Urothelium cell line (cell line): ENCODE results near the gene SLC16A6.
"Not testable (repeated sequence)": the region's sequence is repeated elsewhere in the genome, so short reads cannot be mapped to it uniquely, and the experiment has no call there.

Experiments
- DNase-seq: peaks from one replicate; pipeline ENCODE4 v3.0.0; 2011; ENCODE audit warnings: low spot score, mixed read lengths
- FAIRE-seq: peaks from 2 replicates; lab custom pipeline; 2011; peaks lifted over from hg19 to GRCh38; lab: Jason Lieb, UNC

Gene SLC16A6

DNA sequence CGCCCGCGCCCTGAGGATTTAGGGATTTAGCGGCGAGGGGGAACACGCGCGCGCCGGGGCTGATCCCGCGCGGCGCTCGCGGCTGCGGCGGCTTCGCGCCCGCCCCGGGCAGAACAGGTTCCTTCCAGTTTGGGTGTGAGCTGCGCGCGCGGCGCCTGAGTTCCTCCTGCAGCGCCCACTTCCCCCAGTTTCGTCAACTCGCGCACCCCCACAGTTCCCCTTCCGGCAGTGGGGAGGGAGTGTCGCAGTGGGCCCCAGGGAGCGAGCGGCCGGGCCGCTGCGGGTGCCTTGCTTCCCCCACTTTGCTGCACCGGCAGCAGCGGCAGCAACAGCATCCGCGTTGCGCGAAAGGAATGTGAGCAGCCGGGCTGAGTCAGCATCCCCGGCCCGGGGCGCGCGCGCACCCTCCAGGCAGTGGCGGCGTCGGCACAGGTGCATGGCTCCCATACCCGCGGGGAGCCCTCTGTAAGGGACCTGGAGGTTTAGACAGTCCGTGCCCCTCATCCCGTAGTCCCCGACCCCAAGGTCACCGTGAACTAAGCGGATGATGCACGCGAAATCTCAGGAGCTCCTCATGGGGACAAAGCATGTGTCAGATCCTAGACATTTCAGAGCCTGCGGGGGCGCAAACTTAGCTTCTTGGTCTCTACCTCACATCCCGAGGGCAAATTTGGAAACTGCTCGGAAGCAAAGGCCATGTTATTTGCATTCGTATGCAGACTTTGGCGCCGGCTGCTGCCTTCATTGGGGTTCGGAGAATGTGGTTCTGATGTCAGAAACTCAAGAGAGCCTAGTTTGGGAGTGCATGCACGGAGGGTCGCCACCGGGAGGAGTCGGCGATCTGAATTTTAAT, 1.1 kb upstream of the SLC16A6 start:
- DNase-seq, result peak; percentile 96
- FAIRE-seq, result peak; percentile 79

DNA sequence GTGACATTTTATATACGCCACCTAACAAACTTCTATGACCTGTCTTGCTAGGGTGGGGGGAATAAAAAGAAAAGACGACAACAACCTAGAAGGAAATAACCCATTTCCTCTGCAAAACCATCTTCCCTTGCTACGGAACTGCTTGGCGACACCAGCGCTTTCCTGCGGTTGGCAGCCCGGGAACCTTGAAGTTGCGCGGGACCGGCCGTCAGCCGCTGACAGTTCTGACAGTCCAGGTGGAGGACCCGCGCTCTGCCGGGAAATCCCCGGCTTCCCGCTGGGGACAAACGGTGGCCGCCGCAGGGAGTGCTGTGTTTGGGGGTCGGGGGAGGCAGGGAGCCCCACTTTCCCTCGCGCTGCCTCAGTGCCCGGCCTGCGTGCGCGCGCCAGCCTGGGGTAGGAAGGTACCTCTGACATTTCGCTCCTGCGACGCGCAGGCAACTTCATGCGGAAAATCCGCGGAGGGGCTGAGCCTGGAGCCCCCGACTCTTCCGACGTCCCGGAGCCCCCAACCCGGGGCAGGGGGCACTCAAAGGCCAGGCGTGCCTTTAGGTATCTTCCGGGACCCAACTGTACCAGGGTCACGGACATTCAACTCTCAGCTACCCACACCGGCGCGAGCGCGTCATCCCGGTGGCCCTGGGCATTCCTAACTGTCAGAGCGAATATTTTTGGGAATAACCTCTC, 516 bp downstream of the SLC16A6 start:
- DNase-seq (peak; percentile 57), FAIRE-seq (no peak)

DNA sequence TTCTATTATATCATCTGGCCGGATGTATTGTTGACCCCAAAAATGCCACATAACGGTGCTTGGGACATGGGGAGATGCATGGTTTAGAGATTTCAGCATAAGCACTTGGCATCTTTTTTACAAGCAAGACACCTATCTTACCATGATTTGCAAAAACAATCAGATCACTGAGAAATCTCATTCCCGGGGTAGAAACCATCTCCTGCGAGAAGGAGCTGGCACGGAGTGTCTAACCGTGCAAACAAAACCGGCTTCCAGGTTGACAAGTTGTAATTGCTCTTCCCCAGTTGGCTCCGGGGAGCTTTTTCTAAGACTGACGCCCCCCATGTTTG, 1.0 kb downstream of the SLC16A6 start:
- DNase-seq (no peak), FAIRE-seq (no peak)

DNA sequence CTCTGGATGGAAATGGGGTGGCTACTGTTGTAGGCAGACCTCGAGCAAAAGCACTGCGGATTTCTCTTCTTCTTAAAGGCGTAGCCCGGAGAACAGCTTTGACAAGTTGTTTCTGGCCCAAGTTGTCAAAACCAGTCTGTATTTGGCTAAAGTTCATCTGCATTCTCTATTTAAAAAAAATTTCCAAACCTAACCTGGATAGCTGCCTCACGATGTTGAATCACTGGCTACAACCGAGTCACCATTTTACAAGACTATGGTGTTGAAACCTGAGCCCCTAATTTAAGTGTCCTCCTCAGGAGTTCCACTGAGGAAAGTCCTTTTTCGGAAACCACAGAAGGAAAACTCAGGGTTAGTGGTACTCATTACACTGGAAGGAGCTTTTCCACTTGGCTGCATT, 1.5 kb downstream of the SLC16A6 start:
- no peak for FAIRE-seq
- no peak for DNase-seq

- FAIRE-seq, result no peak
- no peak for DNase-seq
These were observed 2.1 kb downstream of the SLC16A6 start for GRCh38 chr17:68288804-68289203.

- DNase-seq (no peak), FAIRE-seq (no peak)
These were observed 2.6 kb downstream of the SLC16A6 start for GRCh38 chr17:68288375-68288774.

DNA sequence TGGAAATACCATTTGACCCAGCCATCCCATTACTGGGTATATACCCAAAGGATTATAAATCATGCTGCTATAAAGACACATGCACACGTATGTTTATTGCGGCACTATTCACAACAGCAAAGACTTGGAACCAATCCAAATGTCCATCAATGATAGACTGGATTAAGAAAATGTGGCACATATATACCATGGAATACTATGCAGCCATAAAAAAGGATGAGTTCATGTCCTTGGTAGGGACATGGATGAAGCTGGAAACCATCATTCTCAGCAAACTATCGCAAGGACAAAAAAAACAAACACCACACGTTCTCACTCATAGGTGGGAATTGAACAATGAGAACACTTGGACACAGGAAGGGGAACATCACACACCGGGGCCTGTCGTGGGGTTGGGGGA, 9.0 kb downstream of the SLC16A6 start:
- DNase-seq, FAIRE-seq: not testable (repeated sequence)

DNA sequence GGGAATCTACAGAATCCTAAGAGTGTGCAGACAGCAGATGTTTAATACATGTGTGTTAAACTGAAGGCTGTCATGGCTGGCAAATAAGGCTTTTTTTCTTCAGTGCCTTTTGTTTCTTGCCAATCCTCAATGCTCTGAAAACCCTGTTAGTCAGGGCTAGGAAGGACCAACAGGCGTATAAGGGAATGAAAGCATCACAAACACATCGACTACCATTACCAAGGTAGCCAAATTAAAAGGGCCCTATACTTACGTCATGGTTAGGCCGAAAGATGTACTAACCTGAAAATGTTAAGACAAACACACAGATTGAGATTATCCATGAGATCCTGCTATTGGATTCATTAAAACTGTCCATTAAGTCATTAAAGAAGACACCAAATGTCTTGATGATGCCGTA, 13.1 kb downstream of the SLC16A6 start:
- no peak for FAIRE-seq
- no peak for DNase-seq

DNA sequence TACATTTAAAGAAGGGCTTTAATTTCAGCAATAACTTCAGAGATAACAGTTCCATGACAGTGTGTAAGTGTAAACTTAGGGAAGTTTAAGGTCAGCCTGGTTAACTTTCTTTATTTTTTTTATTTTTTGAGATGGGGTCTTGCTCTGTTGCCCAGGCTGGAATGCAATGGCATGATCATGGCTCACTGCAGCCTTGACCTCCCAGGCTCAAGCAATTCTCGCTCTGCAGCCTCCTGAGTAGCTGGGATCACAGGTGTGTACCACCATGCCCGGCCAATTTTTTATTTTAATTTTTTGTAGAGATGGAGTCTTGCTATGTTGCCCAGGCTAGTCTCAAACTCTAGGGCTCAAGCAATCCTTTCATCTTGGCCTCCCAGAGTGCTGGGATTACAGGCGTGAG, 14.6 kb downstream of the SLC16A6 start:
- not testable (repeated sequence) for DNase-seq, FAIRE-seq

DNA sequence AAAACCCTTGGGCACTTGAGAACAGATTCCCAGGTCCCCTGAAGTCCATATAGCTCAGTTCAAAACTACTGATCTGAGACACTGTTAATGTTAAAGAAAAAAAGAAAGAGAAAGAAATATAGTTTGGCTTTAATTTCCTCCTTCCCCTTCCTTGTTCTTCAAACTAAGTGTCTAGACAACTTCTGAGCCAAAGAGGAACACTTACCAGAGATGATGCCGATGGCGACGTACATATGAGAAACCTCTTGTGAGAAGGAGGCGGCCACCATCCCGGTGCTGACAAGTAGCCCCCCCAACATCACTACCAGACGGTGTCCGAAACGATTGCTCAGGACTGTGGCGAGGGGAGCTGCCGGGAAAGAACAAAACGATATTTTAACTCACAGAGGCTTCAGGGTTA, 17.2 kb downstream of the SLC16A6 start:
- FAIRE-seq (no peak), DNase-seq (no peak)

GRCh38 chr17:68265833-68266232, 25.1 kb downstream of the SLC16A6 start:
- not testable (repeated sequence) for DNase-seq, FAIRE-seq

GRCh38 chr17:68263101-68263681, 27.7 kb downstream of the SLC16A6 start:
- DNase-seq (peak; percentile 21), FAIRE-seq (peak; percentile 87)

DNA sequence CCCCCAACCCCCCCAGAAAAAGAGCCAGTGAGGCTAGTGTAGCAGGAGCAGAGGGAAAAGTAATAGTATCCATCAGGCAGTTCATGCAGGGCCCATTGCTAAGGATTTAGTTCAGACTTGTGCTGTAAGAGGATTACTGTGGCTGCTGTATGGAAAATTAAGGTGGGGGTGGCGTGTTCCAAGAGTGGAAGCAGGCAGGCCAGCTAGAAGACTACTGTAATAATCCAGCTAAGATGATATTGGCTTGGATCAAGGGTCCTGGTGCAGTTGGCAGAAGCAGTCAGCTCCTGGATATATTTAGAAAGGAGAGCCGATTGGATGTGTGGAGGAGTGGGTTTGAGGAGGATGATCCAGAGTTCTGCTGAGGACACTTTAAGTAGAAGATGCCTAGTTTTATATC, 28.5 kb downstream of the SLC16A6 start:
- FAIRE-seq, result not testable (repeated sequence)

GRCh38 chr17:68260051-68260762, 30.7 kb downstream of the SLC16A6 start:
- DNase-seq (no peak), FAIRE-seq (no peak)

More for the DNA sequence above, 28.5 kb downstream of the SLC16A6 start:
- not testable (repeated sequence) for DNase-seq

GRCh38 chr17:68259648-68259951, 31.3 kb downstream of the SLC16A6 start:
- DNase-seq, result not testable (repeated sequence)
- FAIRE-seq, result peak; percentile 74

- peak; percentile 86 for FAIRE-seq
- not testable (repeated sequence) for DNase-seq
These were observed 31.9 kb downstream of the SLC16A6 start for GRCh38 chr17:68258890-68259647.

DNA sequence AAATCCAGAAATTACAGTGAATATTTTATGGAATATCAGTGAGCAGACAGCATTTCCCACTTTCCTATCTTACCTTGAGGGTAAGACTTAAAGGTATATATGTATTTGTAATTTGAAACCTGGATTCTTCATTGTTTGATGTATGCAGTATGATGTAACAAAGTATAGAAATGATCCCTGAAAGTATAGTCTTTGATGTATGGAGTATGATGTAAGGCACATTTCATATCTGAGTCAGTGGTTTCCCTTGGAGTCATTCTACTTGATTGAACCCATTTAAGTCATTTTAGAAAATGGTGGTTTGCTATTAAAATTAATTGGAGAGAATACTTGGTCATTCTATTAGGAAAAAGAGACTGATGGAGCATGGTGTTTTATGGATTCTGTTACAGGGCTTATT, 33.0 kb downstream of the SLC16A6 start:
- DNase-seq (no peak), FAIRE-seq (no peak)

- FAIRE-seq, DNase-seq: not testable (repeated sequence)
These were observed 34.2 kb downstream of the SLC16A6 start for GRCh38 chr17:68256701-68257100.

GRCh38 chr17:68255731-68256538, 35.0 kb downstream of the SLC16A6 start:
- FAIRE-seq (no peak), DNase-seq (no peak)

DNA sequence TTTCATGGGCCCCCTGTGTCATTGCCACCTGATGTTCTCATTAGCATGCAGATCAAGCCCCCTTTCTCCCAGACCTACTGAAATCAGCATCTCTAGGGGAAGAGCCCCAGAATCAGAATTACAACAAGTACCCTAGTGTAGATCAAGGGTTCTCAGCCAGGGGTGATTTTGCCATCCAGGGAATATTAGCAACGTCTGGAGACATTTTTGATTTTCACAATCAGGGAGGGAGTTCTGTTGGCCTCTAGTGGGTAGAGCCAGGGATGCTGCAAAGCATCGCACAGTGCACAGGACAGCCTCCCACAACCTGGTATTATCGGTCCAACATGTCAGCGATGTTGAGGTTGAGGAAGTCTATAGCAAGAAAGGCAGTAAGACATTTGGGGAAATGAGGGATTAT, 35.8 kb downstream of the SLC16A6 start:
- DNase-seq, result no peak
- FAIRE-seq, result no peak
